HCT116 (cell line): Measurements from ENCODE around the gene OARD1. TPM values are rescaled to one million over a fixed set of nuclear protein-coding genes. Genes with fewer than 3 reads are reported as not detected.

Experiments
- ATAC-seq: fragments of 200-7000 bp; cut with Tn5 transposase; 2 replicates; pipeline ENCODE4 v1.9.1; 2020; ENCODE audit warnings: mild to moderate bottlenecking, moderate library complexity
- BruUV-seq: library from RNA; stranded (reverse); fragments of 400-500 nt; replicated peaks from 2 replicates; lab custom pipeline; 2021; lab: Mats Ljungman, UMichigan
- CTCF ChIA-PET: fragments of 300-600 bp; sonication (Branson Sonifier 250); formaldehyde crosslinking; loops from one replicate; lab custom pipeline; 2021; ENCODE audit warnings: antibody characterized with exemption; lab: Charles Lee
- POLR2A ChIA-PET: fragments of 300-600, 350-600 bp; sonication (Branson Sonifier 250); formaldehyde crosslinking; loops from one replicate; lab custom pipeline; 2021; ENCODE audit warnings: antibody characterized with exemption; lab: Charles Lee
- RAD21 ChIA-PET, 2 experiments: fragments of 300-600 bp; sonication (Branson Sonifier 250); formaldehyde crosslinking; loops; one replicate each; lab custom pipeline; 2023; ENCODE audit warnings: low total read pairs in 2 of 2; ENCODE audit not compliant: uncharacterized antibody in 2 of 2, unreplicated experiment in 2 of 2, low non-redundant PET in 1 of 2; lab: Charles Lee
- DNase-seq: peaks from one replicate; pipeline ENCODE4 v3.0.0-alpha.2; 2010; ENCODE audit warnings: low read depth, low spot score
- H2AFZ ChIP-seq: fragments of 200-600 bp; shearing (Covaris generic), sonication (generic); 2 replicates; pipeline ENCODE4 v1.6.1; 2017; ENCODE audit warnings: low read depth, mixed run types, mixed read lengths, antibody characterized with exemption, low read length; ENCODE audit not compliant: poor library complexity, severe bottlenecking
- H3K27ac ChIP-seq: 2 replicates; pipeline ENCODE4 v1.5.1; 2012; ENCODE audit warnings: low read depth, low read length
- H3K27me3 ChIP-seq: fragments of 200-600 bp; sonication (generic); 2 replicates; pipeline ENCODE4 v1.6.1; 2016; ENCODE audit warnings: mixed run types, low read length, mixed read lengths; ENCODE audit not compliant: insufficient read depth
- H3K36me3 ChIP-seq, 2 experiments: fragments of 200-500 bp in 1 of 2; fragments of 200-600 bp in 1 of 2; sonication (Bioruptor generic) in 1 of 2; sonication (generic) in 1 of 2; 2 replicates each; pipeline versions ENCODE4 v1.5.1 to v1.6.1; 2014 to 2016; ENCODE audit warnings: low read length in 2 of 2, inconsistent platforms in 1 of 2, mixed read lengths in 1 of 2, mixed run types in 1 of 2; ENCODE audit not compliant: insufficient read depth in 2 of 2, control insufficient read depth in 1 of 2
- H3K4me1 ChIP-seq, 2 experiments: fragments of 200-600 bp in 1 of 2; sonication (generic) in 1 of 2; 2 replicates each; pipeline versions ENCODE4 v1.5.1 to v1.6.1; 2012 to 2017; ENCODE audit warnings: low read length in 2 of 2, inconsistent platforms in 1 of 2, mild to moderate bottlenecking in 1 of 2, mixed read lengths in 1 of 2, mixed run types in 1 of 2, moderate library complexity in 1 of 2; ENCODE audit not compliant: insufficient read depth in 2 of 2, control insufficient read depth in 1 of 2
- H3K4me2 ChIP-seq: fragments of 200-600 bp; sonication (generic); 2 replicates; pipeline ENCODE4 v1.6.1; 2017; ENCODE audit warnings: mixed run types, low read length, mixed read lengths
- H3K4me3 ChIP-seq, 2 experiments: fragments of 200-600 bp in 1 of 2; sonication (generic) in 1 of 2; replicated peaks in 1 of 2; 2 replicates each; pipeline ENCODE4 v1.5.1; 2011 to 2016; ENCODE audit warnings: low read length in 2 of 2, control low read depth in 1 of 2, low read depth in 1 of 2, mild to moderate bottlenecking in 1 of 2, mixed read lengths in 1 of 2, mixed run types in 1 of 2
- H3K79me2 ChIP-seq: fragments of 200-600 bp; sonication (generic); 2 replicates; pipeline ENCODE4 v1.6.1; 2017; ENCODE audit warnings: mild to moderate bottlenecking, mixed run types, low read length, moderate library complexity, mixed read lengths; ENCODE audit not compliant: insufficient read depth
- H3K9ac ChIP-seq: fragments of 200-600 bp; sonication (generic); 2 replicates; pipeline ENCODE4 v1.6.1; 2016; ENCODE audit warnings: low read length, mixed read lengths
- H3K9me2 ChIP-seq: fragments of 200-600 bp; sonication (generic), shearing (Covaris generic); 2 replicates; pipeline ENCODE4 v1.6.1; 2017; ENCODE audit warnings: mixed run types, mild to moderate bottlenecking, moderate library complexity; ENCODE audit not compliant: insufficient read depth
- H3K9me3 ChIP-seq, 2 experiments: fragments of 200-500 bp in 1 of 2; fragments of 200-600 bp in 1 of 2; sonication (Bioruptor generic) in 1 of 2; sonication (generic) in 1 of 2; 2 replicates each; pipeline ENCODE4 v1.6.1; 2014 to 2017; ENCODE audit warnings: low read length in 2 of 2, mixed read lengths in 2 of 2, inconsistent platforms in 1 of 2, low read depth in 1 of 2, mild to moderate bottlenecking in 1 of 2, mixed run types in 1 of 2, moderate library complexity in 1 of 2; ENCODE audit not compliant: control insufficient read depth in 1 of 2, insufficient read depth in 1 of 2
- H4K20me1 ChIP-seq: fragments of 200-600 bp; sonication (generic), shearing (Covaris generic); 2 replicates; pipeline ENCODE4 v1.6.1; 2017; ENCODE audit warnings: mixed run types, mild to moderate bottlenecking, moderate library complexity; ENCODE audit not compliant: insufficient read depth
- ATF3 ChIP-seq: IDR thresholded peaks from 2 replicates; pipeline ENCODE4 v1.6.1; 2012
- CEBPB ChIP-seq: IDR thresholded peaks from 2 replicates; pipeline ENCODE4 v1.6.1; 2012; ENCODE audit warnings: low read depth
- CTCF ChIP-seq, 3 experiments: fragments of 200-600 bp in 1 of 3; sonication (generic) in 1 of 3; IDR thresholded peaks in 2 of 3; conservative IDR thresholded peaks in 1 of 3; 2 replicates each; pipeline ENCODE4 v1.5.1; 2012 to 2017; ENCODE audit warnings: low read depth in 2 of 3, low read length in 2 of 3, antibody characterized with exemption in 1 of 3, borderline replicate concordance in 1 of 3, control low read depth in 1 of 3, mild to moderate bottlenecking in 1 of 3, mixed read lengths in 1 of 3, mixed run types in 1 of 3, moderate library complexity in 1 of 3; ENCODE audit not compliant: insufficient read depth in 1 of 3
- EGR1 ChIP-seq: IDR thresholded peaks from 2 replicates; pipeline ENCODE4 v1.6.1; 2012; ENCODE audit warnings: low read depth
- ELF1 ChIP-seq: IDR thresholded peaks from 2 replicates; pipeline ENCODE4 v1.6.1; 2012; ENCODE audit warnings: low read depth, borderline replicate concordance
- FOSL1 ChIP-seq: IDR thresholded peaks from 2 replicates; pipeline ENCODE4 v1.6.1; 2012; ENCODE audit warnings: low read depth
- MAX ChIP-seq: IDR thresholded peaks from 2 replicates; pipeline ENCODE4 v1.6.1; 2012
- RAD21 ChIP-seq: IDR thresholded peaks from 2 replicates; pipeline ENCODE4 v1.6.1; 2012; ENCODE audit warnings: low read depth, mild to moderate bottlenecking
- REST ChIP-seq: IDR thresholded peaks from 2 replicates; pipeline ENCODE4 v1.6.1; 2012; ENCODE audit warnings: low read depth
- SP1 ChIP-seq: IDR thresholded peaks from 2 replicates; pipeline ENCODE4 v1.6.1; 2012; ENCODE audit warnings: low read depth
- SRF ChIP-seq: IDR thresholded peaks from 2 replicates; pipeline ENCODE4 v1.6.1; 2012; ENCODE audit warnings: low read depth
- ZNF274 ChIP-seq: fragments of 200-500 bp; sonication (Bioruptor generic); IDR thresholded peaks from 2 replicates; pipeline ENCODE4 v1.6.1; 2014; ENCODE audit warnings: mild to moderate bottlenecking, low read depth, low read length, inconsistent platforms
- intact Hi-C: fragments of 100-400 bp; cut with micrococcal nuclease; formaldehyde crosslinking; loops from 2 replicates; pipeline ENCODE4 v1.10.0; 2022
- total RNA-seq: library from RNA; stranded (reverse); gene quantifications from one replicate; pipeline ENCODE4 v1.2.1, GENCODE V29; 2021; ENCODE audit not compliant: unreplicated experiment

Gene OARD1
- total RNA-seq, 1 experiment from 2014 or later: 28.7 TPM

- no peak for DNase-seq
- Histone ChIP-seq H3K9ac (no peak overlapping the region), H3K9me2 (no peaks in the 10 kb centered on the region), H3K36me3 (no peaks in the 10 kb centered on the region), H3K79me2 (no peaks in the 10 kb centered on the region), H3K9me3 (no peaks in the 10 kb centered on the region), H3K27ac (no peak overlapping the region), H3K4me3 (no peak overlapping the region), H3K4me2 (no peak overlapping the region), H4K20me1 (no peaks in the 10 kb centered on the region), H2AFZ (no peak overlapping the region), H3K4me1 (peaks cover under 1 to 4% of the 10 kb centered on the region in 2 experiments; a peak in 3 of 4 replicates), H3K27me3 (no peaks in the 10 kb centered on the region)
- intact Hi-C loops: no loop called here
- RAD21 ChIA-PET: no interaction called here
- POLR2A ChIA-PET: interaction anchor here (0.9 kb wide), 1 partner anchor 10 kb away, joined by 3 read pairs; no protein-coding TSS in a partner anchor
- TF ChIP-seq REST (no peak), EGR1 (no peak), CTCF (IDR thresholded peaks at IDR 0.05 in 2 of 3, conservative IDR thresholded peaks at IDR 0.05 in 1 of 3; ENCODE audit: borderline replicate concordance in 1 of 3, insufficient read depth in 1 of 3, low read depth in 2 of 3, low read length in 2 of 3) (no peak), SP1 (no peak), ATF3 (no peak), MAX (no peak), SRF (no peak), CEBPB (no peak), ELF1 (no peak), ZNF274 (no peak), FOSL1 (no peak), RAD21 (no peak)
- no peak for ATAC-seq
- CTCF ChIA-PET: interaction anchor here (0.9 to 2.1 kb wide), 3 partner anchors 11 to 30 kb away, joined by 3 to 7 read pairs (median 3); no protein-coding TSS in a partner anchor
- no TSS peak for BruUV-seq
Observed at GRCh38 chr6:41046084-41046483, 26.1 kb downstream of the OARD1 start.
